AG04449 (cell line): ENCODE results near the gene PROS1.

ENCODE experiments used
- CTCF ChIA-PET: fragments of 350-600 bp; formaldehyde crosslinking; extraction: SDS; loops from one replicate; lab custom pipeline; 2021; ENCODE audit warnings: antibody characterized with exemption; lab: Yijun Ruan, JAX
- POLR2A ChIA-PET: fragments of 400-600, 350-600 bp; formaldehyde crosslinking; extraction: SDS; loops from one replicate; lab custom pipeline; 2020; ENCODE audit warnings: antibody characterized with exemption, inconsistent platforms; lab: Yijun Ruan, JAX
- DNase-seq: peaks from one replicate; pipeline ENCODE4 v3.0.0-alpha.2; 2010; ENCODE audit warnings: low read depth, low spot score
- H3K4me3 ChIP-seq: 2 replicates; pipeline ENCODE4 v1.5.1; 2011; ENCODE audit warnings: low read depth, mild to moderate bottlenecking, control low read depth, low read length
- TF ChIP-seq, protein P1 (sequence below): IDR thresholded peaks from one replicate; pipeline ENCODE4 v1.5.1; 2011; ENCODE audit warnings: mild to moderate bottlenecking, moderate library complexity, low read length, control low read depth, inconsistent platforms; ENCODE audit not compliant: insufficient read depth; ENCODE audit errors: missing control alignments

PROS1 gene

DNA sequence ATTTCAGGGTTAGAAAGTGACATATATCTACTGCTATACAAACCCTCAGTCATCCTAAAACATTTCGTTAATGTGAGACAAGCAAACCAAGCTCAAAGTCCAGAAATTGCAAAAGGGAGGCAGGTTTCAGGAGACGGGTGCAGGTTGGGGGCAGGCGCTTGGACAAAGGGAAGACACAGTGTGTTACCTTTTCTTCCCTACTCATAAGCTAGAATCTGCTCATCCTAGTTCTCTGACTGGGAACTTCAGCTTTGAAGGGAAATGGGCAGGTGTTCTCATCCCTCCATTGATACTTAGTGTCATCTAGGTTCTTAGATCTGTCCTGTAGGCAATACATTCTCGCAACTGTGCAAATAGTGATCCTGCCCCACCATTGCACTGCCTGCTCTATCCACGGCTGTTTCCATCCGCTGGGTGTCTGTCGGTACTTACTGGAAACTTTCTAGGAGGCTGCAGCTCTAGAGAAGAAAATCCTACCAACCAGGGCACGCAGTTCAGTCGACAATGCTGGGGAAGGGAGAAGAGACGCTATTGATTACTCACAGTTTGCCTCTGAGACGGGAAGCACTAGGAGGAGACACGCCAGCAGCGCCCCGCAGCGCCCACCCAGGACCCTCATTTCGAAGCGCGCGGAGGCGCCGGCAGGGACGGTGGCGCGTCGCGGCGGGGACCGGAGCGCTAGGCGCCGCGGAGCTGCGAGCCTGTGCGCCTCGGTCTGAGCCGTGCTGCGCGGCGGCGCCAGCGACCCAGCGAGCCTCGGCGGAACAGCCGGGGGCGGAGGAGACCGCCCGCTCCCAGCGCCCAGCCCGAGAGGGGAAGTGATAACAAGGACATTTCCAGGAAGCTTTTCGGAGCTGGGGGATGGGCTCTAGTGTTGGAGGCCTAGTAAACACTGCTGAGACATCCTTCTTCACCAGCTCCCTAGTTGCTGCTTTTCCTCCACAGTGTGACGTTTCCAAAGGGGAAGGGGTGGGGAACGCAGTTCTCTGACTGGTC, at the start of gene PROS1:
PROS1 (minus strand) TSS at position 766 of the 996 bp plus-strand sequence; CDS start at position 619, 147 bp downstream.
- no peak for DNase-seq
- TF ChIP-seq, protein P1, sequence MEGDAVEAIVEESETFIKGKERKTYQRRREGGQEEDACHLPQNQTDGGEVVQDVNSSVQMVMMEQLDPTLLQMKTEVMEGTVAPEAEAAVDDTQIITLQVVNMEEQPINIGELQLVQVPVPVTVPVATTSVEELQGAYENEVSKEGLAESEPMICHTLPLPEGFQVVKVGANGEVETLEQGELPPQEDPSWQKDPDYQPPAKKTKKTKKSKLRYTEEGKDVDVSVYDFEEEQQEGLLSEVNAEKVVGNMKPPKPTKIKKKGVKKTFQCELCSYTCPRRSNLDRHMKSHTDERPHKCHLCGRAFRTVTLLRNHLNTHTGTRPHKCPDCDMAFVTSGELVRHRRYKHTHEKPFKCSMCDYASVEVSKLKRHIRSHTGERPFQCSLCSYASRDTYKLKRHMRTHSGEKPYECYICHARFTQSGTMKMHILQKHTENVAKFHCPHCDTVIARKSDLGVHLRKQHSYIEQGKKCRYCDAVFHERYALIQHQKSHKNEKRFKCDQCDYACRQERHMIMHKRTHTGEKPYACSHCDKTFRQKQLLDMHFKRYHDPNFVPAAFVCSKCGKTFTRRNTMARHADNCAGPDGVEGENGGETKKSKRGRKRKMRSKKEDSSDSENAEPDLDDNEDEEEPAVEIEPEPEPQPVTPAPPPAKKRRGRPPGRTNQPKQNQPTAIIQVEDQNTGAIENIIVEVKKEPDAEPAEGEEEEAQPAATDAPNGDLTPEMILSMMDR: no peak
- CTCF ChIA-PET: interaction anchor here (2.6 kb wide), 1 partner anchor 96 kb away, joined by 8 read pairs; no protein-coding TSS in a partner anchor
- peak within 1 kb of the TSS; percentile 67 for H3K4me3 ChIP-seq
- POLR2A ChIA-PET: interaction anchor here (0.6 to 1.4 kb wide), 2 partner anchors 89 to 141 kb away, joined by 3 to 4 read pairs; partner anchors contain the start of genes DHFR2 and NSUN3

DNA sequence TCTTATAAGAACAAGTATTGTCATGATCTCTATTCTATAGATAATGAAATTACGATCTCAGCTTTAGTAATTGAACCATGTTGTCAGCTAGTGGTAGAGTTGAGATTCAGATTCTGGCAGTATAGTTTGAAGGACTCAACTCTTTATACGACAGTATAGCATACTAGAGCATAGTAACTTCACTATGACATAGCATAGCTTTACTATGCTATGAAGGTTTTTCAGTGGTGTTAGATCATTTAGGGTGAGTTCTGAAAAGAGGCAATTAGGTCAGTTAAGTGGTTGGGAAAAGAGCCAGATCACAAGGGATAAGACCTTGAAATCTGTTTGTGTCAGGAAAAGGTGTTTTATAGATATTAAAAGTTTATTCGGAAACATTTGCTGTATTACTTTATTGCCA, 46.6 kb upstream of the PROS1 start:
- CTCF ChIA-PET: interaction anchor here (0.9 to 1.4 kb wide), 6 partner anchors 12 to 49 kb away, joined by 3 to 5 read pairs (median 4); partner anchors contain the start of genes DHFR2 and NSUN3
- TF ChIP-seq, protein P1: no peak
- DNase-seq: no peak
- H3K4me3 ChIP-seq: no peak overlapping the region
- POLR2A ChIA-PET: no interaction called here

DNA sequence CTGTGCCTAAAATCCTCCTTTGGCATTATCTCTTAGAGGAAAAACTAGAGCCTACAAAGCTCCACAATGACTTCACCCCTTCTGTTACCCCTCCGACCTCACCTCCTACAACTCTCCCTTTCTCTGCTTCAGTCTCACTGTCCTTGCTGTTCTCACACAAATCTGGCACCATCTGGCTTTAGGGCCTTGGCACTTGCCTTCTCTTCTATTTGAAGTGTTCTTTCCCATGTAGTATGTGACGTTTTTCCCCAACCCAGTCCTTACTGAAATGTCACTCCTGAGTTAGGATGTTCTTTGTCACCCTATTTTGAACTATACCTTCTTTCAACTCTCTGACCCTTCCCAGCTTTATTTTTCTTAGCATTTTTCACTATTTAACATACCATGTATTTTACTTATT, 46.0 kb upstream of the PROS1 start:
- POLR2A ChIA-PET: no interaction called here
- DNase-seq: no peak
- H3K4me3 ChIP-seq: no peak overlapping the region
- CTCF ChIA-PET: interaction anchor here (0.9 to 1.2 kb wide), 3 partner anchors 15 to 43 kb away, joined by 3 to 5 read pairs (median 4); partner anchors contain the start of genes DHFR2 and NSUN3
- TF ChIP-seq, protein P1: no peak

DNA sequence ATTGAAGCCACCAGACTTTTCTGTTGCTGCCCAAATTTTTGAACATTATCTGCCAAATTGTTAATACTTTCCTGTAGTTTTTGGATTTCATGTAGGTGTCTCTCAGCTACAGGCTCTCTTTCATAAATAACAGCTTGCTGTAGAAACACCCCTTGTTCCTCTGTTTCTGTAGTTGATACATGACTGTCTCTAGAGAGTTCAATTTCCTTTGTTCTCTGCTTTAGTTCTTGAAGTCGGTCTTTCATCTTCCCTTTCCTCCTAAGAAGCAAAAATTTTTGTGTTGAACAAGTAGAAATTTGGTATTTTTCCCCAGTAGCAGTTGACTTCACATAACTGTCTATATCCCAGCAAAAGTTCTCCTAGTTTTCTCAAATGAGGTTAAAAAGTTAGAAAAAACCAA, 41.3 kb upstream of the PROS1 start:
- DNase-seq: no peak
- TF ChIP-seq, protein P1: no peak
- POLR2A ChIA-PET: interaction anchor here (0.6 kb wide), 1 partner anchor 10 kb away, joined by 3 read pairs; no protein-coding TSS in a partner anchor
- CTCF ChIA-PET: interaction anchor here (3.8 to 7.5 kb wide), 2 partner anchors 12 to 55 kb away, joined by 15 to 44 read pairs; no protein-coding TSS in a partner anchor
- H3K4me3 ChIP-seq: no peak overlapping the region

DNA sequence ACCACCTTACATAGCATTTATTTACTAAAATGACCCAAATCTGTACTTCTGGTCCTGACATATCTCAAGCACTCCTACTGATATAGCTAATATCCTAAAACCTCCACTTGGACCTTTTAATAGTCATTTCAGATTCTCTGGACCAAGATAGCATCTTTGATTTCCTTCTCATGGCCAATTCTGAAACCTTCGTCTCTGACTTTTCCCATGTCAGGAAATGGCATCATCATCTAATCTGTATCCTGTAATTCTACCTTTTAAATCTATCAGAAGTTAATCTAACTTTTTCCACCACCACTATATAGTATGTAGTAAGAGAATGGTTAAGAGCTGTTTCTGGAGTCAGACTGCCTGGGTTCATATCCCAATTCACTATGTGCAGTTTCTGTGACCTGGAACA, 38.5 kb upstream of the PROS1 start:
- DNase-seq: no peak
- H3K4me3 ChIP-seq: no peak overlapping the region
- CTCF ChIA-PET: interaction anchor here (1.9 to 7.5 kb wide), 2 partner anchors 9 to 57 kb away, joined by 7 to 44 read pairs; no protein-coding TSS in a partner anchor
- TF ChIP-seq, protein P1: no peak
- POLR2A ChIA-PET: no interaction called here
